Measurements from ENCODE around the gene ZNF521.

Gene ZNF521

GRCh38 chr18:25351777-25352628, at the start of gene ZNF521:
Gene ZNF521 (minus strand): TSS chr18:25352166. CDS start chr18:25350946, 1,220 bp downstream.
- peak; percentile 59 for DNase-seq

DNA sequence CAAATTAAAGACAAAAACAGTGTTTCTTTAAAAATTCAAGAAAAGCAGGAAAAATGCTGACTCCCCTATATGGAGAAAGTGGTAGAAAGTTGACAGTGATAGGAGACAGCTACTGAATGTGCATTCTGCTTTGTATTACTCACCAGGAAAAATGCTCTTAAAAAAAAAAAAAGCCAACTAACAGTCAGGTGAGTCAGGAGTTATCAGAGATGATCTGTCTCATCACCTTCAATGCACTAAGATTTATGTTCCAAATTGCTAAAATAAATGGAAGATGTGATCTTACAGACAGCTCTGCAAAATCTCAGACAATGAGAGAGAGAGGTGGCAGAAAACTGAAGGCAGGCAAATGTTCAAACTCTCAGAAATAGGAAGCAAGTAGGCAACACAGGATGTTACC, 47.6 kb upstream of the ZNF521 start:
- no peak for DNase-seq

GRCh38 chr18:25392192-25392591, 40.2 kb upstream of the ZNF521 start:
- DNase-seq, result no peak

GRCh38 chr18:25373432-25374179, 21.6 kb upstream of the ZNF521 start:
- no peak for DNase-seq

GRCh38 chr18:25370391-25370790, 18.4 kb upstream of the ZNF521 start:
- no peak for DNase-seq

DNA sequence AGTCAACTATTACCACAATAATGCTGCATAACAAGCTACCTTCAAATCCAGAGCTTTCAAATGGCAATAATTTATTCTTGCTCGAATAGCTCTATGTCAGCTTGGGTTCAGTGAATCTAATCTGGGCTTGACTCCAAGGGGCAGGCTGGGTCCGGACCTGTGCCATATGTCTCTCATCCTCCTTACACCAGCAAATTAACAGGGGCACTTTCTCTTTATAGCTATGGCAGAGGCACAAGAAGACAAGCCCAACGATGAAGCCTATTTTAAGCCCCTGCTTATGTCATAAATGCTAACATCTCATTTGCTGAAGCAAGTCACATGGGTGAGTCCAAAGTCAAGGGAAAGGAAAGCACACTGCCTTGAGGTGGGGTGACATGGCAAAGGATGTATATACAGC, 13.3 kb upstream of the ZNF521 start:
- peak; percentile 40 for DNase-seq

DNA sequence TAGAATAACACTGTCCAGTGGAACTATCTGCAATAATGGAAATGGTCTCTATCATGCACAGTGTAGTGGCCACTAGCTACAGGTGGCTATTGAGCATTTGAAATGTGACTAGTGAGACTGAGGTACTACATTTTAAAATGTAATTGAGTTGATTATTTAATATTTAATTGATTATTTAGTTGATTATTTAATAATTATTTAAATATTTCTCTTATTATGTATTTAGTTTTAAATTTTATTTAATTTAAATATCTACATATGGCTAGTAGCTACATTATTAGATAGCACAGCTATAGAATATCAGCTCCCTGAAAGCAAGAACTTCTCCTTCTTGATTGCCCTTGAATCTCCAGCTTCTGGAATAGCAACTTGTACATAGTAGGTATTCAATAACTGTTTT, 12.8 kb upstream of the ZNF521 start:
- DNase-seq, result no peak

- no peak for DNase-seq
These were observed 8.4 kb upstream of the ZNF521 start for GRCh38 chr18:25360301-25360899.

- DNase-seq, result no peak
These were observed 1.1 kb upstream of the ZNF521 start for GRCh38 chr18:25353080-25353479.

GRCh38 chr18:25352629-25353005, 651 bp upstream of the ZNF521 start:
- DNase-seq, result no peak

DNA sequence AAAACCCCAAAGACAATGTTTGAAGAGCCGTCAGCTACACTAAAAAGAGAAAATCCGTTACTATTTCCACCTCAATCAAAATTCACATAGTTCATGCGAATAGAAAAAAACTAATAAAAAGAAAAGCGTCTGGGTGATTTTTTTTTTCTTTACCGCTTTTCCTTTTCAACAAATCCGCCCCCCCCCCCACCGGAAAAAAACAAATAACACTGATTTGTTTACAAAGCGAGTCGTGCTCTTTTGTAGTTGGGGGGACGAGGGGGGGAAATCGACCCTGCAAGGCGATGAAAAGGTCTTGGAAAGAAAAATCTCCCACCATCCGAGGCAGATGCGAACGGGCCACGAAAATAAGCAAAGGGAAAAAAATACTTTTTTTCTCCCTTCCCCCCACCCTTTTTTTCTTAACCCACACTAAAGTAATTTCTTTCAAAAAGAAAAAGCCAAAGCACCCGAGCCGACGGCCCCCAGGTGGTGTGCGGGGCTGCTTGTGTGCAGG, 638 bp downstream of the ZNF521 start:
- no peak for DNase-seq

DNA sequence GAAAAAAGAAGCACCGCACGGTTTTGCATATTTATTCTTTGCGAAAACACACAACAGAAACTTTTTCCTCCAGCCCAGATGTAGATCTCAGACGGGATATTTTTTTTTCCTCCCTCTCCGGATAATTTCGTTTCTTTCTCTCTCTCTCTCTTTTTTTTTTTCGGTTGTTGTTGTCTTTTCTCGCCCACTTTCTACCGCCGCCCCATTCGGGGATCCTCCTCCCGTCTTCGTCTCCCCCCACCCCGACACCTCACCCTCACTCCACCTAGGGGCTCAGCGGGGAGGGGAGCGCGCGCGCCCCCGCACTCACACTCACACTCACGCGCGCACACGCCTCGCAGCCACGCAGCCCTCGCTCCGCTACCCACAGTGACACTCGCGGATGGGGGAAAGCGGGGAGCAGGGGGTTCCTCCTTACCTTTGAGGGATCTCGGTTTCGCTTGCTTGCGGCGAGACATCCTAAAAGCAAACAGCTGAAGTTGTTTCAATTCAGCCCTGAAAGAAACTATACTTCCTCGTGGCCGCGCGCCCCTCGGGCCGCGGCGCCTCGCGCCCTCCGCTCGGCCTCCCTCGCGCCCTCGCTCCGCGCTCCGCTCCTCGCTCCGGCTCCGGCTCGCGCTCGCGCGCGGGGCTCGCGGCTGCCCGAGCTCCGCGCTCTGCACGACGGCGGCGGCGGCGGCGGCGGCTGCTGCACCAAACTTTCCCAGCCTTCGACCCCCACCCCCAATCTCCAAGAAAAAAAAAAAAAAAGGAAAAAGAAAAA, 1.3 kb downstream of the ZNF521 start:
- DNase-seq, result no peak

GRCh38 chr18:25349926-25350487, 2.0 kb downstream of the ZNF521 start:
- no peak for DNase-seq

DNA sequence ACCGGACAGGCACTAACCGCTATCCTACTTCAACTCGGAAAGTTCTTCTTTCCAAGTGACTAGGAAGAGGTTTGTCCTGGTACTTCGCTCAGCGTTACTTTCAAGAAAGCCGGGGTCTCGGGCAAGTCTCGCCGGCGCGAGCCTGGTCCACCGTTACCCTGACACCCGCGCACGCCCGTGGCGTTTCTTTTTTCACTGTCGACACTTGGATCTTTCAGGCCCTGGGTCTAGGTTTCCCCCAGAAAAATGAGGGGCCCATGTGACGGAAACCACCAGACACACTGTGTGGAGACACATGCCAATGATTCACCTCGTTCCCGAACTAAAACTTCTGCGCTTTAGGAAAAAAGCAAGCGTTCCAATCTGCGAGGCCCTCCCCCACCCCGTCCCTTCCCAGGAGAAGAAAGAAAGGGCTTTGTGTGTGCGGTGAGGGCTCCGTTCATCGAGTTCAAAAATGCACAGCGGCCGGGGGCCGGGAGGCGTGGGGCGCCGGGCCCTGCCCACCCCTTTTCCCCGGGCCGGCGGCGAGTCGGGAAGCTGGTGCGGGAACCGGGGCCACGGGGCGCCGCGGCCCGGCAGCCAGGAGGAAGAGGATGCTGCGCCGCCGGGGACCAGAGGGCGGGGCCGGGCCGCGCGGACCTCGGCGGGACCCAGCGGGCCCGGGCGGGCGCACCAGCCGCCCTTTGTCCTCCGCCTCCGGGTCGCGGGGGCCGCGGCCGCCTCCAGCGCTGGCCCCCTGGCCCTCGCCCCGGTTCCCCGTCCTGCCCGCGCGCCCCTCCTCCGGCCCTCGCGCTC, 2.6 kb downstream of the ZNF521 start:
- no peak for DNase-seq

- DNase-seq, result no peak
These were observed 3.4 kb downstream of the ZNF521 start for GRCh38 chr18:25348386-25349130.

- DNase-seq, result no peak
These were observed 5.4 kb downstream of the ZNF521 start for GRCh38 chr18:25346561-25346960.

DNA sequence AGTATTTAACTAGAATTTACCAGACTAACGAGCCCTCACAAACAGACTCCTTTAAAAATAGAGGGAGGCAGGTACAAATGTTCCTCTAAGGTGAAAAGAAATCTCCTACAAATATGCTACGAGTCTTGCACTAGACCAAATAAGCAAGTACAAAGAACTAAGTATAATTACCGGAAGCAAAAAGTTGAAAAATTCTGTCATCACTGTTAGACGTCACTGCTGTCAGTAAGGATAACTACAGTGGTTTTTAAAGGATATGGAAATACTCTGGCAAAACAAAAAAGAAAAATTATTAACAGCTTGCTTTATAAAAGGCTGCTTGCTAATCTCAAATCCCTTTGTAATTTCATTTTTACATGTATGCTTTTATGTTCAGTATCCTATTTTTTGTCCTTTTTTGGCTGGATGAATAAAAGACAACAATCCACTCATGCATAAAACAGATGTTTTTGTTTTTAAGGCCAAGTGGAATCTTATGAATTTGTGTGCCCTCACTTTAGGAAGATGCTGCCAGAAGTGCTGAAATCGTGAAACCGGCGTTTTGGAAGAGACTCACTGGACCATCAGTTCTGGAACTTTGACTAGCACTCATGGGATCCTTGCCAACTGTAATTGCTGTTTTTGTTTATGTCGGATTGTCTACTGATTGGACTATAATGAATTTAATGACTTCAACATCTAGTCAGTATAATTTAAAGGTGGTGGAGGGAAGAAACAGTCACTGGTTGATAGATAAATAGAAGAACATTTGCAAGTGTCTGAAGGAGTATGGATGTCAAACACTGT, 6.7 kb downstream of the ZNF521 start:
- DNase-seq, result no peak

- DNase-seq, result no peak
These were observed 10.1 kb downstream of the ZNF521 start for GRCh38 chr18:25341831-25342230.

- DNase-seq, result no peak
These were observed 11.2 kb downstream of the ZNF521 start for GRCh38 chr18:25340762-25341161.

DNA sequence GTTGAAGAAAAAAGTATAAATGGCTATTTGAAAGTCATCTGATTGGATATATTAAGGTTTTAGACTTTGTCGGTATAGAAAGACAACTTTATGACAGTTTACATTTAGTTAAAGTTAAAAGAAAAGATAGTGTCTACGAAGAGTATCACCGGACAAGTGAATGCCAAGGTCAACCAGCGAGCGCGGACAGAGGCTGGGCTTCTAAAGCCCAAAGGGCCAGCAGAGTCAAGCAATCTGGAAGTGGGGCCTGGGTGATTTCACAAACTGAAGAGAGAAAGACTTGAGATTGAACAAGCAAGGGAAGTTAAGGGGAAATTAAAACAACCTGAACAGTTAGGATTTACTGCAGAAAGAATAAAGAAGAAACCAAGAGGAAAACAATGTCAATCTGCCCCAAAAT, 16.3 kb downstream of the ZNF521 start:
- DNase-seq, result no peak
